ENCODE data around the gene MORN1.

DNA sequence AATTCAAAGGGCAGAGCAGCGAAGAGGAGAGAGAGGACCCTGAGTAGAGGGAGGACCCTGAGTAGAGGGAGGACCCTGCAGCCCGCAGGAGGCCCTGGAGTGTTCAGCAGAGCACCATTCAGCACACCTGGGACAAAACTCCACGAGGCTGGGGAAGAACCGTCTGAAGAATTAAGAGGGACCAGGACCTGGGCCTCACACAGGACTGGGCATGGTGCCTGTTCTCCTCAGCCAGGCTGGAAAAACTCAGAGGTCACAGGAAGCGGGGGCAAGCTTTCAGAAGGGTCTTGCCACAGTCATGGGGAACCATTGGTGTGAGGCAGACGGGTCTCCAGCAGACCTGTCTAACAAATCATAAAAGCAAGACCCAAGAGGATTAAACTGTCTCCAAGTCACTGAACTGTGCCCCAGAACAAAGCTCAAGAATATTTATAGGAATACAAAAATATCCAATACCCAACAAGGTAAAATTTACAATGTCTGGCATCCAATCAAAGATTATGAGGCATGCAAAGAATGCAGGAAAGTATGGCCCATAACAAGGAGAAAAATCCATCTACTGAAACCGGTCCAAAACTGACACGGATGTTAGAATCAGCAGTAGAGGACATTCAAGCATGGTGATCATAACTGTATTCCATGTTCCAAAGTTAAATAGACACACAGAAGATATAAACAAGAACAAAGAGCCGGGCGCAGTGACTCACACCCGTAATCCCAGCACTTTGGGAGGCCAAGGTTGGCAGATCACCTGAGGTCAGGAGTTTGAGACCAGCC is 30.6 kb downstream of the MORN1 start:
- TF ChIP-seq, protein P1, sequence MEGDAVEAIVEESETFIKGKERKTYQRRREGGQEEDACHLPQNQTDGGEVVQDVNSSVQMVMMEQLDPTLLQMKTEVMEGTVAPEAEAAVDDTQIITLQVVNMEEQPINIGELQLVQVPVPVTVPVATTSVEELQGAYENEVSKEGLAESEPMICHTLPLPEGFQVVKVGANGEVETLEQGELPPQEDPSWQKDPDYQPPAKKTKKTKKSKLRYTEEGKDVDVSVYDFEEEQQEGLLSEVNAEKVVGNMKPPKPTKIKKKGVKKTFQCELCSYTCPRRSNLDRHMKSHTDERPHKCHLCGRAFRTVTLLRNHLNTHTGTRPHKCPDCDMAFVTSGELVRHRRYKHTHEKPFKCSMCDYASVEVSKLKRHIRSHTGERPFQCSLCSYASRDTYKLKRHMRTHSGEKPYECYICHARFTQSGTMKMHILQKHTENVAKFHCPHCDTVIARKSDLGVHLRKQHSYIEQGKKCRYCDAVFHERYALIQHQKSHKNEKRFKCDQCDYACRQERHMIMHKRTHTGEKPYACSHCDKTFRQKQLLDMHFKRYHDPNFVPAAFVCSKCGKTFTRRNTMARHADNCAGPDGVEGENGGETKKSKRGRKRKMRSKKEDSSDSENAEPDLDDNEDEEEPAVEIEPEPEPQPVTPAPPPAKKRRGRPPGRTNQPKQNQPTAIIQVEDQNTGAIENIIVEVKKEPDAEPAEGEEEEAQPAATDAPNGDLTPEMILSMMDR (IDR thresholded peaks at IDR 0.05): no peak
- no peak for TF ChIP-seq EP300 (IDR thresholded peaks at IDR 0.05; ENCODE audit: low read depth)
- peak in 1 of 3 donors; percentile 9 for TF ChIP-seq POLR2AphosphoS5 (IDR thresholded peaks at IDR 0.05)
